Kidney (tissue), 14 donors: Measurements from ENCODE around the gene EEA1. TPM values are rescaled to one million over a fixed set of nuclear protein-coding genes. Genes with fewer than 3 reads are reported as not detected.
A peak's percentile ranks its signal among the peaks of the same experiment; 100 is the strongest.

ENCODE experiments used
- DNase-seq, 5 donors: peaks; one replicate each; pipeline ENCODE4 v3.0.0-alpha.2; 2013 to 2020
- FAIRE-seq: peaks from 2 replicates; lab custom pipeline; 2012; peaks lifted over from hg19 to GRCh38; lab: Jason Lieb, UNC
- H3K27ac ChIP-seq, 2 donors: one replicate each; pipeline ENCODE4 v1.7.0; 2013; ENCODE audit warnings: low read depth in 2 of 2, low read length in 2 of 2, inconsistent platforms in 1 of 2
- H3K27me3 ChIP-seq: one replicate; pipeline ENCODE4 v1.7.1; 2013; ENCODE audit warnings: low read length, inconsistent platforms; ENCODE audit not compliant: control insufficient read depth, insufficient read depth
- H3K36me3 ChIP-seq, 3 donors: one replicate each; pipeline versions ENCODE4 v1.7.0 to v1.7.1; 2013; ENCODE audit warnings: low read length in 3 of 3, control low read depth in 1 of 3, inconsistent platforms in 1 of 3; ENCODE audit not compliant: insufficient read depth in 3 of 3, control insufficient read depth in 2 of 3
- H3K4me1 ChIP-seq, 3 donors: one replicate each; pipeline versions ENCODE4 v1.7.0 to v1.7.1; 2013; ENCODE audit warnings: low read length in 3 of 3, inconsistent platforms in 1 of 3, low read depth in 1 of 3; ENCODE audit not compliant: control insufficient read depth in 2 of 3, insufficient read depth in 2 of 3
- H3K4me3 ChIP-seq, 3 donors: one replicate each; pipeline versions ENCODE4 v1.7.0 to v1.8.1; 2013; ENCODE audit warnings: low read length in 3 of 3, control low read depth in 1 of 3, inconsistent platforms in 1 of 3
- H3K9ac ChIP-seq, 3 donors: one replicate each; pipeline versions ENCODE4 v1.7.0 to v1.7.1; 2013; ENCODE audit warnings: low read length in 3 of 3, control low read depth in 1 of 3, inconsistent platforms in 1 of 3
- H3K9me3 ChIP-seq, 3 donors: one replicate each; pipeline versions ENCODE4 v1.7.0 to v1.7.1; 2013; ENCODE audit warnings: low read length in 3 of 3, control low read depth in 1 of 3, inconsistent platforms in 1 of 3; ENCODE audit not compliant: control insufficient read depth in 2 of 3, insufficient read depth in 1 of 3
- CTCF ChIP-seq: IDR thresholded peaks from 3 replicates; pipeline ENCODE4 v1.5.1; 2012; ENCODE audit warnings: mild to moderate bottlenecking, moderate library complexity, borderline replicate concordance; ENCODE audit not compliant: insufficient read depth; ENCODE audit errors: extremely low read depth
- intact Hi-C: fragments of 100-400 bp; cut with DNase I; formaldehyde crosslinking; loops from one replicate; pipeline ENCODE4 v1.11.1; 2022
- polyA plus RNA-seq: library from polyadenylated mRNA; stranded (reverse); fragments of 350-450 nt; fragmentation: Illumina TruSeq; extraction: RNeasy Lipid Tissue Mini Kit (QIAGEN cat#74804); gene quantifications from one replicate; pipeline ENCODE4 v1.2.3, GENCODE V29; 2014; ENCODE audit warnings: low read depth, low replicate concordance; ENCODE audit not compliant: insufficient read depth
- total RNA-seq: library from RNA; stranded (reverse); fragmentation: NEBNext Ultra II Directional; extraction: Animal tissue kit (Norgen Biotek cat#: 25700); gene quantifications from one replicate; pipeline ENCODE4 v1.2.1, GENCODE V29; 2021
- donor health status: control.
- donor health status: control.
- donor health status: control.
- donor health status: control.
- donor health status: control.
- donor health status: DM: yes; HTN: yes; CAD: no.
- donor health status: Normal renal cell carcinoma (clear cell type).

Gene EEA1
- total and polyA plus RNA-seq, 2 donors from 2014 or later, result 2.5 to 30.2 TPM

DNA sequence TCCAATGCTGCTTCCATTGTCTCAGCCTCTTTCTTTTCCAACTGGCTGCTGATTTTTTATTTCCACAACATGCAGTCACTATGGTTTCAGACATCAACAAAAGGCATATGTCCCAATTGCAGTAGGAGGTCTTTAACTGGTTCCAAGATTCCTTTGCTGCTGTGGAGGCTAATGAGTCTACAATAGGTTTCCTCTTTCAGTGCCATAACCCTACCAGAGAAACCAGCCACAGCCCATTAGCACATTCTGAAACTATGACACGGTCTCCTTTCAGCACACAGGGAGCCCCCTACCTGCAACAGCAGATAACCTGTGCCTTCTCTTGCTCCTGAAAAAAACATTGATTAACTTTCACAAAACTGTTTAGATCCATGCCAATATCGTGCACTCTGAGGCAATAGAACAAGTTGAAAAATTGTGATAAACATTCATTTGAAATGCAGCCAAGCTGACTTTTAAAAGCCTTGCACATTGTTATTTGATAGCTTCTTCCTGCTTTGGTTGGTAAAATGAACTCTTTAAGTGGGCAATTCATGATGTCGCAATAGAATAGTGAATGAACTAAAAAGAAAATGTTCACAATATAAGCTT lies 193.9 kb downstream of the EEA1 start:
- Histone ChIP-seq H3K27ac (no peak overlapping the region), H3K9me3 (no peaks in the 10 kb centered on the region), H3K27me3 (no peaks in the 10 kb centered on the region), H3K9ac (no peak overlapping the region), H3K36me3 (no peaks in the 10 kb centered on the region), H3K4me1 (no peaks in the 10 kb centered on the region), H3K4me3 (no peak overlapping the region)
- peak in 2 of 5 donors; percentile 17 to 47 for DNase-seq
- no peak for FAIRE-seq
- TF ChIP-seq CTCF, result no peak
- intact Hi-C loops, result no loop called here

- TF ChIP-seq CTCF, result no peak
- no peaks in the 10 kb centered on the region for H3K4me1 ChIP-seq
- intact Hi-C loops, result no loop called here
These were observed 195.4 kb downstream of the EEA1 start for GRCh38 chr12:92733661-92734060.

GRCh38 chr12:92733181-92733580 lies 195.9 kb downstream of the EEA1 start:
- Histone ChIP-seq H3K9me3 (no peaks in the 10 kb centered on the region), H3K4me1 (no peaks in the 10 kb centered on the region), H3K9ac (no peak overlapping the region), H3K4me3 (no peak overlapping the region), H3K36me3 (no peaks in the 10 kb centered on the region), H3K27ac (no peak overlapping the region), H3K27me3 (no peaks in the 10 kb centered on the region)
- no peak for DNase-seq
- TF ChIP-seq CTCF, result no peak
- intact Hi-C loops, result no loop called here
- no peak for FAIRE-seq

More at GRCh38 chr12:92733661-92734060, 195.4 kb downstream of the EEA1 start:
- Histone ChIP-seq H3K4me3 (no peak overlapping the region), H3K27ac (no peak overlapping the region), H3K9ac (no peak overlapping the region), H3K27me3 (no peaks in the 10 kb centered on the region), H3K9me3 (no peaks in the 10 kb centered on the region), H3K36me3 (no peaks in the 10 kb centered on the region)
- no peak for DNase-seq
- FAIRE-seq, result no peak

- H3K36me3 ChIP-seq, result no peaks in the 10 kb centered on the region
- no peak overlapping the region for H3K27ac ChIP-seq
- FAIRE-seq, result no peak
- intact Hi-C loops, result no loop called here
- H3K9me3 ChIP-seq, result no peaks in the 10 kb centered on the region
- no peak overlapping the region for H3K4me3 ChIP-seq
- H3K27me3 ChIP-seq, result no peaks in the 10 kb centered on the region
- H3K4me1 ChIP-seq, result no peaks in the 10 kb centered on the region
- no peak for DNase-seq
- no peak for TF ChIP-seq CTCF
- no peak overlapping the region for H3K9ac ChIP-seq
These were observed 196.4 kb downstream of the EEA1 start for GRCh38 chr12:92732716-92733115.
